Lung (tissue), 12 donors: ENCODE data around the gene LYPD8. TPM values are rescaled to one million over a fixed set of nuclear protein-coding genes. Genes with fewer than 3 reads are reported as not detected.

Experiments
- ATAC-seq: fragments of 200-7000 bp; cut with Tn5 transposase; one replicate; pipeline ENCODE4 v1.9.1; 2020; ENCODE audit warnings: moderate number of reproducible peaks; ENCODE audit not compliant: insufficient read depth, low FRiP score
- DNase-seq, 3 donors: peaks; one replicate each; pipeline ENCODE4 v3.0.0-alpha.2; 2013 to 2017
- H3K27ac ChIP-seq, 2 donors: one replicate each; pipeline ENCODE4 v1.5.1; 2013; ENCODE audit warnings: mild to moderate bottlenecking in 2 of 2, moderate library complexity in 2 of 2, control low read depth in 1 of 2, inconsistent platforms in 1 of 2, low read depth in 1 of 2, low read length in 1 of 2
- H3K27me3 ChIP-seq, 3 donors: one replicate each; pipeline ENCODE4 v1.5.1; 2013; ENCODE audit warnings: low read length in 2 of 3; ENCODE audit not compliant: control insufficient read depth in 3 of 3, insufficient read depth in 3 of 3
- H3K36me3 ChIP-seq, 4 donors: one replicate each; pipeline ENCODE4 v1.5.1; 2013; ENCODE audit warnings: low read length in 4 of 4, mild to moderate bottlenecking in 1 of 4, moderate library complexity in 1 of 4; ENCODE audit not compliant: control insufficient read depth in 4 of 4, insufficient read depth in 4 of 4
- H3K4me1 ChIP-seq, 5 donors: one replicate each; pipeline ENCODE4 v1.5.1; 2013; ENCODE audit warnings: low read length in 5 of 5, mild to moderate bottlenecking in 2 of 5, moderate library complexity in 1 of 5; ENCODE audit not compliant: control insufficient read depth in 5 of 5, insufficient read depth in 5 of 5
- H3K4me3 ChIP-seq: one replicate; pipeline ENCODE4 v1.5.1; 2013; ENCODE audit warnings: mild to moderate bottlenecking, control low read depth, moderate library complexity
- H3K9ac ChIP-seq, 2 donors: one replicate each; pipeline ENCODE4 v1.5.1; 2013; ENCODE audit warnings: low read length in 2 of 2, control low read depth in 1 of 2; ENCODE audit not compliant: insufficient read depth in 1 of 2
- H3K9me3 ChIP-seq, 4 donors: one replicate each; pipeline ENCODE4 v1.5.1; 2013; ENCODE audit warnings: low read length in 3 of 4, mild to moderate bottlenecking in 1 of 4, moderate library complexity in 1 of 4; ENCODE audit not compliant: control insufficient read depth in 4 of 4, insufficient read depth in 3 of 4
- WGBS, 2 donors: extraction: QIAGEN DNeasy Blood & Tissue Kit; methylation state at CpG; one replicate each; pipeline ENCODE4 v1.1.7; 2013; 5-methylcytosine and 5-hydroxymethylcytosine counted together
- polyA plus RNA-seq, 2 donors: library from polyadenylated mRNA; stranded (reverse); fragments of 200-250 nt; gene quantifications; one replicate each; pipeline ENCODE4 v1.2.1, GENCODE V29; 2013
- total RNA-seq, 2 donors: library from RNA; depleted of rRNA in 1 of 2; stranded (reverse); fragments of >200 nt in 1 of 2; gene quantifications; one replicate each; pipeline ENCODE4 v1.2.1, GENCODE V29; 2014 to 2021
- TF ChIP-seq, protein P1 (sequence below): IDR thresholded peaks from 2 replicates; pipeline ENCODE4 v1.5.1; 2012; ENCODE audit warnings: mild to moderate bottlenecking; ENCODE audit errors: control extremely low read depth, extremely low read depth
- donor health status: control.
- donor health status: control.
- donor health status: Bipolar disorder and iron deficiency.
- donor health status: healthy.
- donor health status: DM: yes; HTN: yes; CAD: no.

Gene LYPD8
- total and polyA plus RNA-seq, 4 donors = not detected

DNA sequence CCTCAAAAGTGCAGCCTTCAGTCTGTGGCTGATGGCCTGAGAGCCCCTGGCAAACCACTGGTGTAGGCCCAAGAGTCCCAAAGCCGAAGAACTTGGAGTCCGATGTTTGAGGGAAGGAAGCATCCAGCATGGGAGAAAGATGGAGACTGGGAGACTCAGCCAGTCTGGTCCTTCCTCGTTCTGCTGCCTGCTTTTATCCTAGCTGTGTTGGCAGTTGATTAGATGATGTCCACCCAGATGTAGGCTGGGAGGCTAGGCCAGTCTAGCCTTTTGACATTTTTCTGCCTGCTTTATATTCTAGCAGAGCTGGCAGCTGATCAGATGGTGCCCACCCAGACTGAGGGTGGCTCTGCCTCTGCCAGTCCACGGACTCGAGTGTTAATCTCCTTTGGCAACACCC is 1.1 kb upstream of the LYPD8 start:
- WGBS, 2 donors = 80 to 90% methylated on average over 5 of the region's 5 CpGs
- peaks cover 0 to 5% (median 0%) of the 10 kb centered on the region in 5 donors for H3K4me1 ChIP-seq
- peaks cover 0 to 6% (median 0%) of the 10 kb centered on the region in 4 donors for H3K36me3 ChIP-seq
- no peak overlapping the region for H3K9ac ChIP-seq
- H3K27ac ChIP-seq = no peak overlapping the region
- ATAC-seq (no peak), DNase-seq (no peak)
- H3K27me3 ChIP-seq = no peaks in the 10 kb centered on the region
- H3K4me3 ChIP-seq = no peak overlapping the region
- H3K9me3 ChIP-seq = peaks cover 0 to 24% (median 12%) of the 10 kb centered on the region in 4 donors
- TF ChIP-seq, protein P1, sequence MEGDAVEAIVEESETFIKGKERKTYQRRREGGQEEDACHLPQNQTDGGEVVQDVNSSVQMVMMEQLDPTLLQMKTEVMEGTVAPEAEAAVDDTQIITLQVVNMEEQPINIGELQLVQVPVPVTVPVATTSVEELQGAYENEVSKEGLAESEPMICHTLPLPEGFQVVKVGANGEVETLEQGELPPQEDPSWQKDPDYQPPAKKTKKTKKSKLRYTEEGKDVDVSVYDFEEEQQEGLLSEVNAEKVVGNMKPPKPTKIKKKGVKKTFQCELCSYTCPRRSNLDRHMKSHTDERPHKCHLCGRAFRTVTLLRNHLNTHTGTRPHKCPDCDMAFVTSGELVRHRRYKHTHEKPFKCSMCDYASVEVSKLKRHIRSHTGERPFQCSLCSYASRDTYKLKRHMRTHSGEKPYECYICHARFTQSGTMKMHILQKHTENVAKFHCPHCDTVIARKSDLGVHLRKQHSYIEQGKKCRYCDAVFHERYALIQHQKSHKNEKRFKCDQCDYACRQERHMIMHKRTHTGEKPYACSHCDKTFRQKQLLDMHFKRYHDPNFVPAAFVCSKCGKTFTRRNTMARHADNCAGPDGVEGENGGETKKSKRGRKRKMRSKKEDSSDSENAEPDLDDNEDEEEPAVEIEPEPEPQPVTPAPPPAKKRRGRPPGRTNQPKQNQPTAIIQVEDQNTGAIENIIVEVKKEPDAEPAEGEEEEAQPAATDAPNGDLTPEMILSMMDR = no peak

DNA sequence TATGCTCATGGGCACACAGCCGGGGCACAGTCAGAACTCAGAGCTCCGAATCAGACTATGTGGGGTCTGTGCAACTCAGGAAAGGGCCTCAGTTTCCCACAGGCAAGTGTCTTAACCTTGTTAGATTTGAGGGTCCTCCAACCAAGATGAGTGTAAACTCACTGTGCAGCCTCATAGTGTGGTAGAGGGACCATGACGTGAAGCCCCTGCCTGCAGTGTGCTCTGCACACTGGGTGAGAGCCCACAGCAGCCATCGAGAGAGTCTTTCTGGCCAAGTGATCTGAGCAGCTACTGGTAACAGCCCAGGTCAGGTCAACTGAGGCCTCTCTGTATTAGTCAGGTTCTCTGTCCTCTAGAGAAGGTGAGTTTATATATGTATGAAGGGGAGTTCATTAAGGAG is 592 bp upstream of the LYPD8 start:
- DNase-seq (no peak), ATAC-seq (no peak)
- WGBS, 2 donors = 90 to 93% methylated on average over 4 of the region's 4 CpGs
- no peak overlapping the region for H3K4me3 ChIP-seq
- no peak overlapping the region for H3K9ac ChIP-seq
- H3K36me3 ChIP-seq = peaks cover 0 to 6% (median 0%) of the 10 kb centered on the region in 4 donors
- TF ChIP-seq, protein P1 = no peak
- no peaks in the 10 kb centered on the region for H3K27me3 ChIP-seq
- H3K9me3 ChIP-seq = peaks cover 0 to 24% (median 12%) of the 10 kb centered on the region in 4 donors
- no peak overlapping the region for H3K27ac ChIP-seq
- H3K4me1 ChIP-seq = peaks cover 0 to 5% (median 0%) of the 10 kb centered on the region in 5 donors

DNA sequence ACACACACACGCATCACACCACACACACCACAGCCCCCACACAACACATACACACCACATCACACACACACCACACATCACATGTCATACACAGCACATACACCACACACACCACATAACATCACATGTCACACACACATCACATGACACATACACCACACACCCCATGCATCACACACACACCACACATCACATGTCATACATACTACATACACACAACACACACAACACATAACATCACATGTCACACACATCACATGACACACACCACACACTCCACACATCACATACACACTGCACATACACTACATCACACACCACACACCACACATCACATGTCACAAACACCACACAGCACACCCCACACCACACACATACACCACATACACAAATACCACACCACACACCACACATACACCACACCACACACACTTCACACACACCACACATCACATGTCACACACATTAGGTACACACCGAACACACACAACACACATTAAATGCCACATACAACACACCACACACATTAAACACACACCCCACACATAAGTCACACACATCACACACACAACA is 1.8 kb downstream of the LYPD8 start:
- TF ChIP-seq, protein P1 = no peak

More for the DNA sequence above, 1.8 kb downstream of the LYPD8 start:
- peaks cover 0 to 5% (median 0%) of the 10 kb centered on the region in 5 donors for H3K4me1 ChIP-seq
- H3K27ac ChIP-seq = no peak overlapping the region
- no peaks in the 10 kb centered on the region for H3K27me3 ChIP-seq
- no peak overlapping the region for H3K9ac ChIP-seq
- DNase-seq (no peak), ATAC-seq (no peak)
- H3K4me3 ChIP-seq = no peak overlapping the region
- WGBS, 2 donors = 98 to 100% methylated on average over 2 of the region's 2 CpGs
- H3K36me3 ChIP-seq = peaks cover 0 to 6% (median 0%) of the 10 kb centered on the region in 4 donors
- H3K9me3 ChIP-seq = peaks cover 0 to 24% (median 12%) of the 10 kb centered on the region in 4 donors
